Liver (tissue), 9 donors: ENCODE data around the gene IRF8. TPM values are rescaled to one million over a fixed set of nuclear protein-coding genes. Genes with fewer than 3 reads are reported as not detected.
A peak's percentile ranks its signal among the peaks of the same experiment; 100 is the strongest.

Experiments
- DNase-seq: peaks from one replicate; pipeline ENCODE4 v3.0.0-alpha.2; 2017; ENCODE audit warnings: low spot score
- H3K27ac ChIP-seq, 2 donors: one replicate each; pipeline ENCODE4 v1.7.0; 2013; ENCODE audit warnings: inconsistent platforms in 2 of 2, low read length in 2 of 2, control low read depth in 1 of 2, low read depth in 1 of 2, mild to moderate bottlenecking in 1 of 2
- H3K27me3 ChIP-seq, 4 donors: one replicate each; pipeline versions ENCODE4 v1.6.1 to v1.7.0; 2013; ENCODE audit warnings: low read length in 3 of 4, inconsistent platforms in 1 of 4, mild to moderate bottlenecking in 1 of 4, moderate library complexity in 1 of 4; ENCODE audit not compliant: control insufficient read depth in 4 of 4, insufficient read depth in 4 of 4
- H3K36me3 ChIP-seq, 4 donors: one replicate each; pipeline versions ENCODE4 v1.6.1 to v1.7.0; 2013; ENCODE audit warnings: low read length in 3 of 4, mild to moderate bottlenecking in 3 of 4, low read depth in 1 of 4, moderate library complexity in 1 of 4; ENCODE audit not compliant: control insufficient read depth in 4 of 4, insufficient read depth in 3 of 4
- H3K4me1 ChIP-seq, 4 donors: one replicate each; pipeline versions ENCODE4 v1.6.1 to v1.7.0; 2013; ENCODE audit warnings: low read length in 3 of 4, mild to moderate bottlenecking in 3 of 4, moderate library complexity in 1 of 4; ENCODE audit not compliant: control insufficient read depth in 4 of 4, insufficient read depth in 4 of 4
- H3K4me3 ChIP-seq, 3 donors: one replicate each; pipeline versions ENCODE4 v1.6.1 to v1.7.0; 2013; ENCODE audit warnings: low read length in 3 of 3, control low read depth in 1 of 3, low read depth in 1 of 3, mild to moderate bottlenecking in 1 of 3
- H3K9ac ChIP-seq, 2 donors: one replicate each; pipeline ENCODE4 v1.7.0; 2013; ENCODE audit warnings: low read length in 2 of 2, mild to moderate bottlenecking in 2 of 2, moderate library complexity in 2 of 2, control low read depth in 1 of 2, low read depth in 1 of 2
- H3K9me3 ChIP-seq, 4 donors: one replicate each; pipeline versions ENCODE4 v1.6.1 to v1.7.0; 2013; ENCODE audit warnings: low read length in 3 of 4; ENCODE audit not compliant: control insufficient read depth in 4 of 4
- EGR1 ChIP-seq, 2 donors: IDR thresholded peaks; 2 replicates each; pipeline ENCODE4 v1.6.1; 2016 to 2018; ENCODE audit warnings: antibody characterized with exemption in 2 of 2, low read depth in 2 of 2
- FOXA1 ChIP-seq: IDR thresholded peaks from 2 replicates; pipeline ENCODE4 v1.6.1; 2016; ENCODE audit warnings: antibody characterized with exemption
- FOXA2 ChIP-seq: IDR thresholded peaks from 2 replicates; pipeline ENCODE4 v1.6.1; 2016; ENCODE audit warnings: antibody characterized with exemption
- GABPA ChIP-seq, 2 donors: IDR thresholded peaks in 1 of 2; conservative IDR thresholded peaks in 1 of 2; 2 replicates each; pipeline ENCODE4 v1.6.1; 2016; ENCODE audit warnings: antibody characterized with exemption in 2 of 2, mild to moderate bottlenecking in 1 of 2, moderate library complexity in 1 of 2
- HNF4A ChIP-seq, 2 donors: conservative IDR thresholded peaks; 2 replicates each; pipeline ENCODE4 v1.6.1; 2016; ENCODE audit warnings: antibody characterized with exemption in 2 of 2, mild to moderate bottlenecking in 2 of 2
- HNF4G ChIP-seq: IDR thresholded peaks from 2 replicates; pipeline ENCODE4 v1.6.1; 2016; ENCODE audit warnings: antibody characterized with exemption
- NR2F2 ChIP-seq: IDR thresholded peaks from 2 replicates; pipeline ENCODE4 v1.6.1; 2016; ENCODE audit warnings: antibody characterized with exemption
- RAD21 ChIP-seq, 2 donors: IDR thresholded peaks; 2 replicates each; pipeline ENCODE4 v1.6.1; 2016; ENCODE audit warnings: antibody characterized with exemption in 2 of 2, mild to moderate bottlenecking in 2 of 2
- RXRA ChIP-seq, 2 donors: IDR thresholded peaks; 2 replicates each; pipeline ENCODE4 v1.6.1; 2017 to 2018; ENCODE audit warnings: antibody characterized with exemption in 2 of 2, mild to moderate bottlenecking in 1 of 2
- SP1 ChIP-seq: IDR thresholded peaks from 2 replicates; pipeline ENCODE4 v1.6.1; 2018; ENCODE audit warnings: antibody characterized with exemption, mild to moderate bottlenecking
- YY1 ChIP-seq: IDR thresholded peaks from 2 replicates; pipeline ENCODE4 v1.6.1; 2016; ENCODE audit warnings: antibody characterized with exemption, mild to moderate bottlenecking
- WGBS: extraction: QIAGEN DNeasy Blood & Tissue Kit; methylation state at CpG from one replicate; pipeline ENCODE4 v1.1.7; 2013; 5-methylcytosine and 5-hydroxymethylcytosine counted together
- polyA plus RNA-seq, 2 donors: library from polyadenylated mRNA; stranded (reverse) in 1 of 2; unstranded in 1 of 2; fragments of 200-250 nt in 1 of 2; fragments of >200 nt in 1 of 2; fragmentation: Nextera tagmentation in 1 of 2; extraction: Ambion mirVana in 1 of 2; gene quantifications; one replicate each; pipeline versions ENCODE4 v1.2.1 to v1.2.3, GENCODE V29; 2013 to 2015
- total RNA-seq, 2 donors: library from RNA; depleted of rRNA; stranded (reverse); fragments of >200 nt; gene quantifications; one replicate each; pipeline ENCODE4 v1.2.3, GENCODE V29; 2014
- TF ChIP-seq, protein P1 (sequence below): IDR thresholded peaks from 2 replicates; pipeline ENCODE4 v1.6.1; 2016; ENCODE audit warnings: antibody characterized with exemption, mild to moderate bottlenecking
- TF ChIP-seq, protein P2 (sequence below): IDR thresholded peaks from 2 replicates; pipeline ENCODE4 v1.6.1; 2016; ENCODE audit warnings: antibody characterized with exemption
- TF ChIP-seq, protein P3 (sequence below): IDR thresholded peaks from 2 replicates; pipeline ENCODE4 v1.6.1; 2016; ENCODE audit warnings: antibody characterized with exemption
- TF ChIP-seq, protein P4 (sequence below): fragments of 150-350 bp; IDR thresholded peaks from 2 replicates; pipeline ENCODE4 v1.5.1; 2017; ENCODE audit warnings: improper control_type of control experiment, low read depth, low read length; ENCODE audit not compliant: missing input control
- donor health status: healthy.
- donor health status: healthy.
- donor health status: healthy.
- donor health status: healthy.
- donor health status: healthy.

IRF8 gene
- total and polyA plus RNA-seq, 4 donors, result 5.1 to 25.8 (median 12.3) TPM

DNA sequence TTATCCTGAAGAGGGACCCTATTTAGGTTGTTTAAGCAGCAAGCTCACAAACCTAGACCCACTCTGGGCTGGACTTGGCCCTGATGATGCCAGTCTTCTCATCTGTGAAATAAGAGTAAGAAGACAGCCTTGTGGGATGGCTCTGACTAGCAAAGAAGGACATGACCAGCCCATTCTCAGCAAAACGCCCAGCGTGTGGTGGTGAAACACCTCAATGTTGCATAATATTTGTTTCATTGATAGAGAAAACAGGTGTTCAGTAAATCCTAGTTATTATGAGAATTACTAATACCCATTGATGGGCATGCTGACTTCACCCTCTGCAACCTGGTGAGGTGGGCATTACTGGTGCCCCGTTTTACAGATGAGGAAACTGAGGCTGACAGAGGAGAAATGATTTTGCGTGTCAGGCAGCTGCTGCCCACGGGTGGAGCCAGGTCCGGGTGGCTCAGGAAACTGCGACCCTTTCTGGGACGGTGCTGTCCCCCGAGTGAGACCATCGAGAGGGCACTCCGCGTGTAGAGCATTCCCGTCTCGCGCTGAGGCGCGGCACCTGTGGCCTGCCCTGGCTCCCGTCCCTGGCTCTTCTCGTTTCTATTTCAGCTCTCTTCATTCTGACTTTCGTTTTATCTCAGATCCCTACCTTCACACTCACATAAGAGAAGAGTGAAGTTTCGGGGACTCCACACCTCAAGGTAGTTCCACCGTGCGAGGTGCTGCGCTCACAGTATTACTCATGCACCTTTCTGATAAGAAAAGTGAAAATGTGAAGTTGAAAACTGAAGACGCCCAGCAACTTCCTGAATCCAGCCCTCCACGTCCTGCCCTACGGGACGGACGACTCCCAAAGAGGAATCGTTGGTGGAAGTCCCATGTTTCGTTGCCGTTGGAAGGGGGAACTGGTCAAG lies 48.5 kb downstream of the IRF8 start:
- TF ChIP-seq RAD21 (IDR thresholded peaks at IDR 0.05) (peak; percentile 20 to 29), RXRA (IDR thresholded peaks at IDR 0.05) (peak in 1 of 2 donors; percentile 35), HNF4A (conservative IDR thresholded peaks at IDR 0.05) (peak; percentile 40 to 55), FOXA2 (no peak)
- TF ChIP-seq, protein P1, sequence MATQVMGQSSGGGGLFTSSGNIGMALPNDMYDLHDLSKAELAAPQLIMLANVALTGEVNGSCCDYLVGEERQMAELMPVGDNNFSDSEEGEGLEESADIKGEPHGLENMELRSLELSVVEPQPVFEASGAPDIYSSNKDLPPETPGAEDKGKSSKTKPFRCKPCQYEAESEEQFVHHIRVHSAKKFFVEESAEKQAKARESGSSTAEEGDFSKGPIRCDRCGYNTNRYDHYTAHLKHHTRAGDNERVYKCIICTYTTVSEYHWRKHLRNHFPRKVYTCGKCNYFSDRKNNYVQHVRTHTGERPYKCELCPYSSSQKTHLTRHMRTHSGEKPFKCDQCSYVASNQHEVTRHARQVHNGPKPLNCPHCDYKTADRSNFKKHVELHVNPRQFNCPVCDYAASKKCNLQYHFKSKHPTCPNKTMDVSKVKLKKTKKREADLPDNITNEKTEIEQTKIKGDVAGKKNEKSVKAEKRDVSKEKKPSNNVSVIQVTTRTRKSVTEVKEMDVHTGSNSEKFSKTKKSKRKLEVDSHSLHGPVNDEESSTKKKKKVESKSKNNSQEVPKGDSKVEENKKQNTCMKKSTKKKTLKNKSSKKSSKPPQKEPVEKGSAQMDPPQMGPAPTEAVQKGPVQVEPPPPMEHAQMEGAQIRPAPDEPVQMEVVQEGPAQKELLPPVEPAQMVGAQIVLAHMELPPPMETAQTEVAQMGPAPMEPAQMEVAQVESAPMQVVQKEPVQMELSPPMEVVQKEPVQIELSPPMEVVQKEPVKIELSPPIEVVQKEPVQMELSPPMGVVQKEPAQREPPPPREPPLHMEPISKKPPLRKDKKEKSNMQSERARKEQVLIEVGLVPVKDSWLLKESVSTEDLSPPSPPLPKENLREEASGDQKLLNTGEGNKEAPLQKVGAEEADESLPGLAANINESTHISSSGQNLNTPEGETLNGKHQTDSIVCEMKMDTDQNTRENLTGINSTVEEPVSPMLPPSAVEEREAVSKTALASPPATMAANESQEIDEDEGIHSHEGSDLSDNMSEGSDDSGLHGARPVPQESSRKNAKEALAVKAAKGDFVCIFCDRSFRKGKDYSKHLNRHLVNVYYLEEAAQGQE, result no peak
- TF ChIP-seq, protein P2, sequence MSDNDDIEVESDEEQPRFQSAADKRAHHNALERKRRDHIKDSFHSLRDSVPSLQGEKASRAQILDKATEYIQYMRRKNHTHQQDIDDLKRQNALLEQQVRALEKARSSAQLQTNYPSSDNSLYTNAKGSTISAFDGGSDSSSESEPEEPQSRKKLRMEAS, result peak; percentile 66
- TF ChIP-seq, protein P3, sequence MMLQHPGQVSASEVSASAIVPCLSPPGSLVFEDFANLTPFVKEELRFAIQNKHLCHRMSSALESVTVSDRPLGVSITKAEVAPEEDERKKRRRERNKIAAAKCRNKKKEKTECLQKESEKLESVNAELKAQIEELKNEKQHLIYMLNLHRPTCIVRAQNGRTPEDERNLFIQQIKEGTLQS, result no peak
- H3K9ac ChIP-seq, result no peak overlapping the region
- peak overlapping the region; percentile 2 to 47 for H3K27ac ChIP-seq
- peak overlapping the region in 1 of 3 donors; percentile 7 for H3K4me3 ChIP-seq
- no peaks in the 10 kb centered on the region for H3K36me3 ChIP-seq
- H3K9me3 ChIP-seq, result no peaks in the 10 kb centered on the region
- H3K27me3 ChIP-seq, result no peaks in the 10 kb centered on the region
- DNase-seq, result no peak
- WGBS, result 68% methylated on average over 32 of the region's 32 CpGs
- peaks cover 2 to 34% (median 18%) of the 10 kb centered on the region in 4 donors for H3K4me1 ChIP-seq

DNA sequence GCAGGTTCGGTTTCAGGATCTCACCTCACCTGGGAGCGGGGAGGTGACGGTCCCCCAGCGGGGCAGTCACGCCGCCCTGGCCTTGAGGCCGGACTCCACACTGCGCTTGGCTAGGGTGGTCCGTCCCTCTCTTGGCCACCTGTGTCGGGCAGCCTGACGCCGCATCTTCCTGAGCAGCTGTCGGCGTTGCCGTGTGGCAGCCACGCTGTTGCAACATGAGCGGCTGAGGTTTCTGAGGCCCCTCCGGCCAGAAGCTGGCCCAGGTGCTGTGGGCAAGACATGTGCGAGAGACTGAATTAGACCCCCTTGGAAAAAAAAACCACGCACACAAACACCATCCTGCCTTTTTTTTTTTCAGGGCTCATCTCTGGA lies 49.2 kb downstream of the IRF8 start:
- H3K27ac ChIP-seq, result no peak overlapping the region
- WGBS, result 88% methylated on average over 20 of the region's 20 CpGs

DNA sequence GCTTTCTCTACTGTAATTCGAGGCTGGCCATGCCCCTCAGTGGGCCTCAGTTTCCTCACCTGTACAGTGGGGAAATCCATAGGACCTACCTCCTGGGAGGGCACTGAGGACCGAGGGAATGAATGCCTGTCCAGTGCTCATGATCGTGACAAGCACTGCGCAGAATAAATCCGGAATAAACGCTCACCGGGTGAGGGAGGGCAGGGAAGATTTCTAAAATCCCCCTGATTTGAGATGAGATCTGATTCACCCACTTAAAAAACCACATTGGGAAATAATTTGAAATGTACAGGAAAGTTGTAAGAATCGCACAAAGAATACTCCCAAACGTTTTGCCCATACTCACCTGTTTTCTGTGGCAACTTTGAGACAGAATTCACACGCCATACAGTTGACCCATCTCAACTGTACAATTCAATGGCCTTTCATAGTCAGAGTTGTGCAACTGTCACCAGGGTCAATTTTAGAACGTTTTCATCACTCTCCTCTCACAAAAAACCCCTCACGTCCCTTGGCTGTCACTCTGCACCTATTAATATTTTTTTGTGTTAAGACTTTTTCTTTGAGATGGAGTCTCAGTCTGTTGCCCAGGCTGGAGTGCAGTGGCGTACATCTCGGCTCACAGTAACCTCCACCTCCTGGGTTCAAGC lies 49.8 kb downstream of the IRF8 start:
- Histone ChIP-seq H3K9ac (no peak overlapping the region), H3K27me3 (no peaks in the 10 kb centered on the region), H3K9me3 (no peaks in the 10 kb centered on the region), H3K27ac (no peak overlapping the region), H3K4me3 (no peak overlapping the region), H3K36me3 (no peaks in the 10 kb centered on the region), H3K4me1 (peaks cover 0 to 30% (median 17%) of the 10 kb centered on the region in 4 donors)
- WGBS, result 83% methylated on average over 14 of the region's 14 CpGs
- DNase-seq, result no peak
- TF ChIP-seq RAD21 (IDR thresholded peaks at IDR 0.05) (no peak), RXRA (IDR thresholded peaks at IDR 0.05) (no peak), HNF4G (no peak), HNF4A (conservative IDR thresholded peaks at IDR 0.05) (no peak), FOXA1 (no peak), EGR1 (IDR thresholded peaks at IDR 0.05; ENCODE audit: low read depth in 2 of 2) (no peak), NR2F2 (no peak), YY1 (no peak), FOXA2 (no peak), GABPA (IDR thresholded peaks at IDR 0.05 in 1 of 2, conservative IDR thresholded peaks at IDR 0.05 in 1 of 2) (no peak)
- TF ChIP-seq, protein P3, result no peak
- TF ChIP-seq, protein P1, result no peak
- TF ChIP-seq, protein P4, sequence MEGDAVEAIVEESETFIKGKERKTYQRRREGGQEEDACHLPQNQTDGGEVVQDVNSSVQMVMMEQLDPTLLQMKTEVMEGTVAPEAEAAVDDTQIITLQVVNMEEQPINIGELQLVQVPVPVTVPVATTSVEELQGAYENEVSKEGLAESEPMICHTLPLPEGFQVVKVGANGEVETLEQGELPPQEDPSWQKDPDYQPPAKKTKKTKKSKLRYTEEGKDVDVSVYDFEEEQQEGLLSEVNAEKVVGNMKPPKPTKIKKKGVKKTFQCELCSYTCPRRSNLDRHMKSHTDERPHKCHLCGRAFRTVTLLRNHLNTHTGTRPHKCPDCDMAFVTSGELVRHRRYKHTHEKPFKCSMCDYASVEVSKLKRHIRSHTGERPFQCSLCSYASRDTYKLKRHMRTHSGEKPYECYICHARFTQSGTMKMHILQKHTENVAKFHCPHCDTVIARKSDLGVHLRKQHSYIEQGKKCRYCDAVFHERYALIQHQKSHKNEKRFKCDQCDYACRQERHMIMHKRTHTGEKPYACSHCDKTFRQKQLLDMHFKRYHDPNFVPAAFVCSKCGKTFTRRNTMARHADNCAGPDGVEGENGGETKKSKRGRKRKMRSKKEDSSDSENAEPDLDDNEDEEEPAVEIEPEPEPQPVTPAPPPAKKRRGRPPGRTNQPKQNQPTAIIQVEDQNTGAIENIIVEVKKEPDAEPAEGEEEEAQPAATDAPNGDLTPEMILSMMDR, result no peak

More for the DNA sequence above, 49.2 kb downstream of the IRF8 start:
- Histone ChIP-seq H3K27me3 (no peaks in the 10 kb centered on the region), H3K9ac (no peak overlapping the region), H3K9me3 (no peaks in the 10 kb centered on the region), H3K36me3 (no peaks in the 10 kb centered on the region), H3K4me3 (no peak overlapping the region), H3K4me1 (peaks cover 0 to 30% (median 17%) of the 10 kb centered on the region in 4 donors)
- TF ChIP-seq SP1, result no peak
- no peak for DNase-seq
